HEK293 (cell line): ENCODE results near the gene MAN1B1.

Experiments used
- GLI2 ChIP-seq: fragments of 450-650 bp; formaldehyde crosslinking; IDR thresholded peaks from 2 replicates; pipeline ENCODE4; 2017; ENCODE audit warnings: missing biosample characterization, missing genetic modification characterization, low read depth, borderline replicate concordance
- HOXA7 ChIP-seq: sonication (generic); formaldehyde crosslinking; IDR thresholded peaks from 2 replicates; pipeline ENCODE4 v1.8.1; 2022; ENCODE audit warnings: missing genetic modification reagents, borderline replicate concordance
- KLF8 ChIP-seq: fragments of 450-650 bp; formaldehyde crosslinking; IDR thresholded peaks from 2 replicates; pipeline ENCODE4 v1.5.1; 2016; ENCODE audit warnings: missing biosample characterization, missing genetic modification characterization
- MEIS1 ChIP-seq: sonication (generic); formaldehyde crosslinking; IDR thresholded peaks from 2 replicates; pipeline ENCODE4 v1.8.1; 2022; ENCODE audit warnings: missing genetic modification reagents, mild to moderate bottlenecking, borderline replicate concordance
- PRDM6 ChIP-seq: fragments of 450-650 bp; formaldehyde crosslinking; IDR thresholded peaks from 2 replicates; pipeline ENCODE4 v1.5.1; 2017; ENCODE audit warnings: missing biosample characterization, missing genetic modification characterization
- RBAK ChIP-seq: fragments of 450-650 bp; formaldehyde crosslinking; IDR thresholded peaks from 2 replicates; pipeline ENCODE4 v1.5.1; 2016; ENCODE audit warnings: missing biosample characterization, missing genetic modification characterization
- SCRT1 ChIP-seq: fragments of 450-650 bp; formaldehyde crosslinking; IDR thresholded peaks from 2 replicates; pipeline ENCODE4 v1.5.1; 2016; ENCODE audit warnings: missing biosample characterization, missing genetic modification characterization, borderline replicate concordance
- TRIM28 ChIP-seq: IDR thresholded peaks from 2 replicates; pipeline ENCODE4 v1.6.1; 2011; ENCODE audit warnings: low read length, control low read depth, borderline replicate concordance
- ZBTB10 ChIP-seq: fragments of 450-650 bp; formaldehyde crosslinking; IDR thresholded peaks from 2 replicates; pipeline ENCODE4 v1.5.1; 2016; ENCODE audit warnings: missing biosample characterization, missing genetic modification characterization
- ZBTB21 ChIP-seq: fragments of 450-650 bp; formaldehyde crosslinking; IDR thresholded peaks from 2 replicates; pipeline ENCODE4 v1.5.1; 2017; ENCODE audit warnings: missing biosample characterization, missing genetic modification characterization
- ZBTB8A ChIP-seq: fragments of 450-650 bp; formaldehyde crosslinking; IDR thresholded peaks from 2 replicates; pipeline ENCODE4 v1.5.1; 2016; ENCODE audit warnings: missing biosample characterization, missing genetic modification characterization
- ZNF10 ChIP-seq: fragments of 450-650 bp; formaldehyde crosslinking; IDR thresholded peaks from 2 replicates; pipeline ENCODE4 v1.5.1; 2017; ENCODE audit warnings: missing biosample characterization, missing genetic modification characterization
- ZNF112 ChIP-seq: fragments of 450-650 bp; formaldehyde crosslinking; IDR thresholded peaks from 2 replicates; pipeline ENCODE4 v1.5.0; 2017; ENCODE audit warnings: missing biosample characterization, missing genetic modification characterization
- ZNF155 ChIP-seq: fragments of 450-650 bp; formaldehyde crosslinking; IDR thresholded peaks from 2 replicates; pipeline ENCODE4 v1.5.1; 2016; ENCODE audit warnings: missing biosample characterization, missing genetic modification characterization
- ZNF211 ChIP-seq: fragments of 450-650 bp; formaldehyde crosslinking; IDR thresholded peaks from 2 replicates; pipeline ENCODE4 v1.5.1; 2016; ENCODE audit warnings: low read depth, missing biosample characterization, missing genetic modification characterization
- ZNF239 ChIP-seq: fragments of 450-650 bp; formaldehyde crosslinking; IDR thresholded peaks from 2 replicates; pipeline ENCODE4 v1.5.1; 2016; ENCODE audit warnings: missing biosample characterization, missing genetic modification characterization
- ZNF311 ChIP-seq: fragments of 450-650 bp; formaldehyde crosslinking; IDR thresholded peaks from 2 replicates; pipeline ENCODE4 v1.5.1; 2017; ENCODE audit warnings: missing biosample characterization, missing genetic modification characterization, borderline replicate concordance
- ZNF433 ChIP-seq: fragments of 450-650 bp; formaldehyde crosslinking; IDR thresholded peaks from 2 replicates; pipeline ENCODE4 v1.5.1; 2016; ENCODE audit warnings: missing biosample characterization, missing genetic modification characterization, low read depth
- ZNF449 ChIP-seq: fragments of 450-650 bp; formaldehyde crosslinking; IDR thresholded peaks from 2 replicates; pipeline ENCODE4 v1.5.1; 2017; ENCODE audit warnings: missing biosample characterization, mild to moderate bottlenecking, missing genetic modification characterization, moderate library complexity
- ZNF473 ChIP-seq: fragments of 450-650 bp; formaldehyde crosslinking; IDR thresholded peaks from 2 replicates; pipeline ENCODE4 v1.5.1; 2017; ENCODE audit warnings: missing biosample characterization, missing genetic modification characterization
- ZNF544 ChIP-seq: fragments of 450-650 bp; formaldehyde crosslinking; IDR thresholded peaks from 2 replicates; pipeline ENCODE4 v1.5.0; 2017; ENCODE audit warnings: missing biosample characterization, missing genetic modification characterization
- ZNF561 ChIP-seq: fragments of 450-650 bp; IDR thresholded peaks from 2 replicates; pipeline ENCODE4 v1.5.1; 2018; ENCODE audit warnings: missing biosample characterization, missing genetic modification characterization, borderline replicate concordance
- ZNF610 ChIP-seq: fragments of 450-650 bp; formaldehyde crosslinking; IDR thresholded peaks from 2 replicates; pipeline ENCODE4 v1.5.1; 2016; ENCODE audit warnings: missing biosample characterization, missing genetic modification characterization, borderline replicate concordance
- ZSCAN23 ChIP-seq: fragments of 450-650 bp; formaldehyde crosslinking; IDR thresholded peaks from 2 replicates; pipeline ENCODE4 v1.5.1; 2016; ENCODE audit warnings: missing biosample characterization, missing genetic modification characterization
- TF ChIP-seq, protein P1 (sequence below): fragments of 450-650 bp; formaldehyde crosslinking; IDR thresholded peaks from 2 replicates; pipeline ENCODE4 v1.5.1; 2017; ENCODE audit warnings: missing biosample characterization, missing genetic modification characterization
- TF ChIP-seq, protein P2 (sequence below): fragments of 450-650 bp; IDR thresholded peaks from 2 replicates; pipeline ENCODE4 v1.5.1; 2018; ENCODE audit warnings: missing biosample characterization, missing genetic modification characterization
- TF ChIP-seq, protein P3 (sequence below): fragments of 450-650 bp; formaldehyde crosslinking; IDR thresholded peaks from 2 replicates; pipeline ENCODE4; 2016; ENCODE audit warnings: missing biosample characterization, missing genetic modification characterization
- TF ChIP-seq, protein P4 (sequence below): fragments of 450-650 bp; formaldehyde crosslinking; IDR thresholded peaks from 2 replicates; pipeline ENCODE4 v1.5.1; 2016; ENCODE audit warnings: missing biosample characterization, missing genetic modification characterization, borderline replicate concordance

MAN1B1 gene

DNA sequence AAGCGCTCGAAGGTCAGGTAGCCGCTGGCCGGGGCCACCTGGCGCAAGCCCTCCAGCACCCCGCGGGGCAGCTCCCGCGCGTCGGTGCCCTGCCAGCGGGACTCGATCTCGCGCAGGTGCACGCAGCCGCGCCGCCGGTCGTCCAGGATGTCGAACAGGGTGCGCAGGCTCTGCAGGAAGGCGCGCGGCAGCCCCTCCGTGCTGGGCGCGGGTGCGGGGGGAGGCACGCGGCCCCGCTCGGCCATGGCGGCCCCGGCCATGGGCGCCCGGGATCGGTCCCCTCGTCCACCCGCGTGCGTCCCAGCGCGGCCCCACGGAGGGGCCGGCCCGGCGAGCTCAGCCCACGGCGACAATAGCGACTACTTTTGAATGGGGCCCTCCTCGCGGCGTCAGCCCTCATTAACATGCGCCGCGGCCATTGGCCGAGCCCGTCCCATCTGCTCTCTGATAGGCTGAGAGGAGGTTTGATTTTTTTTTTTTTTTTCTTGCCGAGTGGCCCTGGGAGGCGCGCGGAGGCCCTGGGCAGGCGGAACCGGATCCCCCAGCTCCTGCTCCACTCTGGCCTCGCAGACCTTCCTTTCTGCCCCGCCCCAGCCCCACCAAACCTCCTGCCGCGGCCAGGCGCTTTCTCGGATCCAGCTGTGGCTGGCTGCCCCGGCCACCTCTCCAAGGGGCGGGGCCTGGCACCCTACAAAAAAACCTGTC lies 16.4 kb upstream of the MAN1B1 start, which contains the start of gene SAPCD2 (continued):
- TF ChIP-seq ZBTB10 (tag by site-specific recombination) (no peak; the same call in none of the 2 replicates), KLF8 (tag by site-specific recombination) (peak; percentile 84), ZSCAN23 (tag by site-specific recombination) (no peak), ZNF155 (tag by site-specific recombination) (no peak), HOXA7 (no peak), ZNF112 (tag by site-specific recombination) (no peak), GLI2 (no peak), ZNF239 (no peak), ZNF561 (tag by site-specific recombination) (0 out of 2 replicates have a peak, but pooled peaks have one; percentile 11), ZNF311 (tag by site-specific recombination) (no peak), ZNF10 (no peak), ZBTB21 (tag by site-specific recombination) (no peak), SCRT1 (tag by site-specific recombination) (no peak), ZNF211 (tag by site-specific recombination) (no peak), MEIS1 (CRISPR knock-in tag) (no peak), ZNF433 (no peak), ZBTB8A (tag by site-specific recombination) (peak; percentile 90), RBAK (tag by site-specific recombination) (no peak), ZNF544 (tag by site-specific recombination) (no peak), ZNF473 (tag by site-specific recombination) (no peak), PRDM6 (tag by site-specific recombination) (no peak), ZNF610 (no peak), TRIM28 (no peak), ZNF449 (tag by site-specific recombination) (peak; percentile 79)
- TF ChIP-seq, protein P1, sequence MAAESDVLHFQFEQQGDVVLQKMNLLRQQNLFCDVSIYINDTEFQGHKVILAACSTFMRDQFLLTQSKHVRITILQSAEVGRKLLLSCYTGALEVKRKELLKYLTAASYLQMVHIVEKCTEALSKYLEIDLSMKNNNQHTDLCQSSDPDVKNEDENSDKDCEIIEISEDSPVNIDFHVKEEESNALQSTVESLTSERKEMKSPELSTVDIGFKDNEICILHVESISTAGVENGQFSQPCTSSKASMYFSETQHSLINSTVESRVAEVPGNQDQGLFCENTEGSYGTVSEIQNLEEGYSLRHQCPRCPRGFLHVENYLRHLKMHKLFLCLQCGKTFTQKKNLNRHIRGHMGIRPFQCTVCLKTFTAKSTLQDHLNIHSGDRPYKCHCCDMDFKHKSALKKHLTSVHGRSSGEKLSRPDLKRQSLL (tag by site-specific recombination) = 0 out of 2 replicates have a peak, but pooled peaks have one; percentile 3
- TF ChIP-seq, protein P2, sequence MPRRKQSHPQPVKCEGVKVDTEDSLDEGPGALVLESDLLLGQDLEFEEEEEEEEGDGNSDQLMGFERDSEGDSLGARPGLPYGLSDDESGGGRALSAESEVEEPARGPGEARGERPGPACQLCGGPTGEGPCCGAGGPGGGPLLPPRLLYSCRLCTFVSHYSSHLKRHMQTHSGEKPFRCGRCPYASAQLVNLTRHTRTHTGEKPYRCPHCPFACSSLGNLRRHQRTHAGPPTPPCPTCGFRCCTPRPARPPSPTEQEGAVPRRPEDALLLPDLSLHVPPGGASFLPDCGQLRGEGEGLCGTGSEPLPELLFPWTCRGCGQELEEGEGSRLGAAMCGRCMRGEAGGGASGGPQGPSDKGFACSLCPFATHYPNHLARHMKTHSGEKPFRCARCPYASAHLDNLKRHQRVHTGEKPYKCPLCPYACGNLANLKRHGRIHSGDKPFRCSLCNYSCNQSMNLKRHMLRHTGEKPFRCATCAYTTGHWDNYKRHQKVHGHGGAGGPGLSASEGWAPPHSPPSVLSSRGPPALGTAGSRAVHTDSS = no peak
- TF ChIP-seq, protein P3, sequence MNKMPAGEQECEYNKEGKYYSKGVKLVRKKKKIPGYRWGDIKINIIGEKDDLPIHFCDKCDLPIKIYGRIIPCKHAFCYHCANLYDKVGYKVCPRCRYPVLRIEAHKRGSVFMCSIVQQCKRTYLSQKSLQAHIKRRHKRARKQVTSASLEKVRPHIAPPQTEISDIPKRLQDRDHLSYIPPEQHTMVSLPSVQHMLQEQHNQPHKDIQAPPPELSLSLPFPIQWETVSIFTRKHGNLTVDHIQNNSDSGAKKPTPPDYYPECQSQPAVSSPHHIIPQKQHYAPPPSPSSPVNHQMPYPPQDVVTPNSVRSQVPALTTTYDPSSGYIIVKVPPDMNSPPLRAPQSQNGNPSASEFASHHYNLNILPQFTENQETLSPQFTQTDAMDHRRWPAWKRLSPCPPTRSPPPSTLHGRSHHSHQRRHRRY = no peak
- TF ChIP-seq, protein P4, sequence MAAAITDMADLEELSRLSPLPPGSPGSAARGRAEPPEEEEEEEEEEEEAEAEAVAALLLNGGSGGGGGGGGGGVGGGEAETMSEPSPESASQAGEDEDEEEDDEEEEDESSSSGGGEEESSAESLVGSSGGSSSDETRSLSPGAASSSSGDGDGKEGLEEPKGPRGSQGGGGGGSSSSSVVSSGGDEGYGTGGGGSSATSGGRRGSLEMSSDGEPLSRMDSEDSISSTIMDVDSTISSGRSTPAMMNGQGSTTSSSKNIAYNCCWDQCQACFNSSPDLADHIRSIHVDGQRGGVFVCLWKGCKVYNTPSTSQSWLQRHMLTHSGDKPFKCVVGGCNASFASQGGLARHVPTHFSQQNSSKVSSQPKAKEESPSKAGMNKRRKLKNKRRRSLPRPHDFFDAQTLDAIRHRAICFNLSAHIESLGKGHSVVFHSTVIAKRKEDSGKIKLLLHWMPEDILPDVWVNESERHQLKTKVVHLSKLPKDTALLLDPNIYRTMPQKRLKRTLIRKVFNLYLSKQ (tag by site-specific recombination) = no peak
